Measurements from ENCODE around the gene TRIO.

The TRIO gene

DNA sequence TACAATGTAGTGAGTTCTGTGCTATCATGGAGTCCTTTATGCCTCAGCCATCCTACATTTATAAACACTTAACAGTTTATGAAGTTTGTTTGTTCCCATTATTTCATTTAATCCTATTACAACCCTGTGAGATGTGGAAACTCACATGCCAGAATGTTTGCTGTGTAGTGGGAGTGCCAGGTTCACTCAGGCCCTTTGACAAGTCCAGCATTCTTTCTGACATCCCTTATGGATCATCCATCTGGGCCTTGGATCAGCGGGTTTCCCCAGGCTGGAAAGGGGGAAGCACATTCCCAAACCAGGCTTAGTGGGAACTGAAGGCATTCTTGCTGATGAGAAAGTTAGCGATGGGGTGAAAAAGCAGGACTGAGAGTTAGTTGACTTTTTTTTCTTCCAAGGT lies 310.3 kb downstream of the TRIO start:
- TF ChIP-seq EZH2phosphoT487 (IDR thresholded peaks at IDR 0.05; ENCODE audit: low read length) (no peak), EZH2 (optimal IDR thresholded peaks at IDR 0.05; ENCODE audit: low read depth, low read length) (no peak), CTCF (IDR thresholded peaks at IDR 0.05; ENCODE audit: low read length) (no peak)
- no peak for DNase-seq
- H3K9ac ChIP-seq (ENCODE audit: low read length) = no peak overlapping the region
- no peak overlapping the region for H3K4me2 ChIP-seq (ENCODE audit: low read depth, low read length)
- no peaks in the 10 kb centered on the region for H3K79me2 ChIP-seq (ENCODE audit: low read length)
- H3K9me2 ChIP-seq (replicated peaks; ENCODE audit: insufficient read depth, low read length) = no peaks in the 10 kb centered on the region
- H3K27ac ChIP-seq (ENCODE audit: low read length) = no peak overlapping the region
- H3K27me3 ChIP-seq (replicated peaks; ENCODE audit: insufficient read depth, low read length) = no peaks in the 10 kb centered on the region
- H3K4me1 ChIP-seq (ENCODE audit: low read length) = no peaks in the 10 kb centered on the region
- no peaks in the 10 kb centered on the region for H3F3A ChIP-seq (ENCODE audit: insufficient read depth, low read length)
- H2AFZ ChIP-seq (ENCODE audit: low read length) = no peak overlapping the region
- no peaks in the 10 kb centered on the region for H3K9me3 ChIP-seq (replicated peaks; ENCODE audit: insufficient read depth, low read length)
- H3K36me3 ChIP-seq (replicated peaks; ENCODE audit: insufficient read depth, low read length) = no peaks in the 10 kb centered on the region
- H4K20me1 ChIP-seq (ENCODE audit: insufficient read depth, low read length) = no peaks in the 10 kb centered on the region
- H3K4me3 ChIP-seq (ENCODE audit: low read length) = no peak overlapping the region

DNA sequence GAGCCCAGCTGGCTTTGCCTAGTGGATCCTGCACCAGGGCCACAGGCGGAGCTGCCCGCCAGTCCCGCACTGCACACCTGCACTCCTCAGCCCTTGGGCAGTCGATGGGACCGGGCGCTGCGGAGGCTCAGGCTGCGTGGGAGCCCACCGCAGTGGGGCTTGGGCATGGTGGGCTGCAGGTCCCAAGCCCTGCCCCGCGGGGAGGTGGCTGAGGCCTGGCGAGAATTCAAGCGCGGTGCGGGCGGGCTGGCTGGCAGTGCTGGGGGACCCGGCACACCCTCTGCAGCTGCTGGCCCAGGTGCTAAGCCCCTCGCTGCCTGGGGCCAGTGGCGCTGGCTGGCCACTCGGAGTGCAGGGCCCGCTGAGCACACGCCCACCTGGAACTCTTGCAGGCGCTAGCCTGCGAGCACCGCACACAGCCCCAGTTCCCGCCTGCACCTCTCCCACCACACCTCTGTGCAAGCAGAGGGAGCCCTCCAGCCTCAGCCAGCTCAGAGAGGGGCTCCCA lies 312.7 kb downstream of the TRIO start:
- Histone ChIP-seq H2AFZ (ENCODE audit: low read length) (no peak overlapping the region), H3K4me2 (ENCODE audit: low read depth, low read length) (no peak overlapping the region), H3K9me3 (replicated peaks; ENCODE audit: insufficient read depth, low read length) (no peaks in the 10 kb centered on the region)

DNA sequence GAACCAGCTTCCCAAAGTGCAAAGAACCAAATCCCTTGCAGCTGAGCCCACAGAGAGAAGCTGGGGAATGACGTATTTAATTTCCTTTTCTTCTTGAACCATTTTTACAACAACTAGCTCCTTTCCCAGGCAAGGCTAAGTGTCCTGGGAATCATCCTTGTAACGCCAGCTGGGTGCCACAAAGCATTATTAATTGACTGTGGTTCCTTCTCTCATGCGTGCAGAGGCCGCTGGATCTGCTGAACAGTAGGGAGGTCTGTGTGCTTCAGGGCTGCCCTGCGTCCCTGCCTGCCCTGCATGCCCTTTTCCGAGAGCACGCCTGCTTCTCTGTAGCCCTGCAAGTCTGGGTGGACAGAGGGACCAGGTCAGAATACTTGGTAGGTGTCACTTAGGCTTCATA lies 314.3 kb downstream of the TRIO start:
- H3F3A ChIP-seq (ENCODE audit: insufficient read depth, low read length) = no peaks in the 10 kb centered on the region

More for the DNA sequence above, 312.7 kb downstream of the TRIO start:
- Histone ChIP-seq H3K79me2 (ENCODE audit: low read length) (no peaks in the 10 kb centered on the region), H3K27me3 (replicated peaks; ENCODE audit: insufficient read depth, low read length) (no peaks in the 10 kb centered on the region), H3K9ac (ENCODE audit: low read length) (no peak overlapping the region), H3K9me2 (replicated peaks; ENCODE audit: insufficient read depth, low read length) (no peaks in the 10 kb centered on the region), H3F3A (ENCODE audit: insufficient read depth, low read length) (no peaks in the 10 kb centered on the region), H3K4me3 (ENCODE audit: low read length) (no peak overlapping the region), H3K4me1 (ENCODE audit: low read length) (no peaks in the 10 kb centered on the region), H4K20me1 (ENCODE audit: insufficient read depth, low read length) (no peaks in the 10 kb centered on the region), H3K27ac (ENCODE audit: low read length) (no peak overlapping the region), H3K36me3 (replicated peaks; ENCODE audit: insufficient read depth, low read length) (no peaks in the 10 kb centered on the region)
- DNase-seq = no peak
- TF ChIP-seq EZH2phosphoT487 (IDR thresholded peaks at IDR 0.05; ENCODE audit: low read length) (no peak), EZH2 (optimal IDR thresholded peaks at IDR 0.05; ENCODE audit: low read depth, low read length) (no peak), CTCF (IDR thresholded peaks at IDR 0.05; ENCODE audit: low read length) (no peak)

More for the DNA sequence above, 314.3 kb downstream of the TRIO start:
- DNase-seq = no peak
- H3K4me2 ChIP-seq (ENCODE audit: low read depth, low read length) = no peak overlapping the region
- TF ChIP-seq EZH2phosphoT487 (IDR thresholded peaks at IDR 0.05; ENCODE audit: low read length) = no peak
- TF ChIP-seq EZH2 (optimal IDR thresholded peaks at IDR 0.05; ENCODE audit: low read depth, low read length) = no peak
- TF ChIP-seq CTCF (IDR thresholded peaks at IDR 0.05; ENCODE audit: low read length) = no peak
- no peak overlapping the region for H3K27ac ChIP-seq (ENCODE audit: low read length)
- no peaks in the 10 kb centered on the region for H3K36me3 ChIP-seq (replicated peaks; ENCODE audit: insufficient read depth, low read length)
- H3K9me2 ChIP-seq (replicated peaks; ENCODE audit: insufficient read depth, low read length) = no peaks in the 10 kb centered on the region
- H3K9me3 ChIP-seq (replicated peaks; ENCODE audit: insufficient read depth, low read length) = no peaks in the 10 kb centered on the region
- H4K20me1 ChIP-seq (ENCODE audit: insufficient read depth, low read length) = no peaks in the 10 kb centered on the region
- H2AFZ ChIP-seq (ENCODE audit: low read length) = no peak overlapping the region
- no peaks in the 10 kb centered on the region for H3K4me1 ChIP-seq (ENCODE audit: low read length)
- no peak overlapping the region for H3K4me3 ChIP-seq (ENCODE audit: low read length)
- no peaks in the 10 kb centered on the region for H3K79me2 ChIP-seq (ENCODE audit: low read length)
- no peaks in the 10 kb centered on the region for H3K27me3 ChIP-seq (replicated peaks; ENCODE audit: insufficient read depth, low read length)
- H3K9ac ChIP-seq (ENCODE audit: low read length) = no peak overlapping the region
